HFFc6 (cell line): Measurements from ENCODE around the gene AHCYL1. TPM values are rescaled to one million over a fixed set of nuclear protein-coding genes. Genes with fewer than 3 reads are reported as not detected.

ENCODE experiments used
- DNase-seq: peaks from one replicate; pipeline ENCODE4 v3.0.0-alpha.2; 2018
- H3K27ac Mint-ChIP-seq: 2 replicates; pipeline ENCODE4 v1.8.0; 2020; ENCODE audit warnings: mild to moderate bottlenecking, mixed read lengths
- H3K27me3 Mint-ChIP-seq: 2 replicates; pipeline ENCODE4 v1.8.0; 2021; ENCODE audit warnings: mild to moderate bottlenecking, moderate library complexity, mixed read lengths; ENCODE audit not compliant: insufficient read depth
- H3K36me3 Mint-ChIP-seq: 2 replicates; pipeline ENCODE4 v1.8.0; 2021; ENCODE audit warnings: low read depth, mixed read lengths
- H3K4me1 Mint-ChIP-seq: 2 replicates; pipeline ENCODE4 v1.8.0; 2020; ENCODE audit warnings: low read depth, mixed read lengths
- H3K4me3 Mint-ChIP-seq: 2 replicates; pipeline ENCODE4 v1.8.0; 2020; ENCODE audit warnings: mild to moderate bottlenecking, moderate library complexity, mixed read lengths
- H3K9me3 Mint-ChIP-seq: 2 replicates; pipeline ENCODE4 v1.8.0; 2020; ENCODE audit warnings: mild to moderate bottlenecking, mixed read lengths
- total RNA-seq, 6 experiments: library from RNA; stranded (reverse); fragmentation: NEBNext Ultra II Directional; extraction: Animal tissue kit (Norgen Biotek cat#: 25700); gene quantifications; 2 replicates in 1 of 6; 3 replicates in 5 of 6; pipeline ENCODE4 v1.2.3, GENCODE V29; 2021
- TF ChIP-seq, protein P1 (sequence below): fragments of 200-600 bp; sonication (generic); IDR thresholded peaks from 2 replicates; pipeline ENCODE4 v1.5.0; 2021; ENCODE audit warnings: antibody characterized with exemption, mild to moderate bottlenecking

The AHCYL1 gene
- total RNA-seq, 6 experiments from 2014 or later = 73.4 to 87.1 (median 74.7) TPM

DNA sequence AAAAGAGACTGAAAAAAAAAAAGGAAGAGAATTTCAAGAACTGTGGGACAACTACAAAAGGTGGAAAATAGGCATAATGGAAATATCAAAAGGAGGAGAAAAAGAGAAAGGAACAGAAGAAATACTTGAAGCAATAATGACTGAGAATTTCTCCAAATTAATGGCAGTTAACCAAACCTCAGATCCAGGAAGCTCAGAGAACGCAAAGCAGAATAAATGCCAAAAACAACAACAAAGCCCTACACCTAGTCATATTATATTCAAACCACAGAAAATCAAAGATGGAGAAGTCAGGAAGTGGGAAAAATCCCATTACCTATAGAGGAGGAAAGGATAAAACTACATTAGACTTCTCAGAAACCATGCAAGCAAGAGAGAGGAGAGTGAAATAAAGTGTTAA lies 20.7 kb upstream of the AHCYL1 start:
- peaks cover 46% of the 10 kb centered on the region for H3K4me1 Mint-ChIP-seq
- no peaks in the 10 kb centered on the region for H3K27me3 Mint-ChIP-seq
- H3K9me3 Mint-ChIP-seq = no peaks in the 10 kb centered on the region
- TF ChIP-seq, protein P1, sequence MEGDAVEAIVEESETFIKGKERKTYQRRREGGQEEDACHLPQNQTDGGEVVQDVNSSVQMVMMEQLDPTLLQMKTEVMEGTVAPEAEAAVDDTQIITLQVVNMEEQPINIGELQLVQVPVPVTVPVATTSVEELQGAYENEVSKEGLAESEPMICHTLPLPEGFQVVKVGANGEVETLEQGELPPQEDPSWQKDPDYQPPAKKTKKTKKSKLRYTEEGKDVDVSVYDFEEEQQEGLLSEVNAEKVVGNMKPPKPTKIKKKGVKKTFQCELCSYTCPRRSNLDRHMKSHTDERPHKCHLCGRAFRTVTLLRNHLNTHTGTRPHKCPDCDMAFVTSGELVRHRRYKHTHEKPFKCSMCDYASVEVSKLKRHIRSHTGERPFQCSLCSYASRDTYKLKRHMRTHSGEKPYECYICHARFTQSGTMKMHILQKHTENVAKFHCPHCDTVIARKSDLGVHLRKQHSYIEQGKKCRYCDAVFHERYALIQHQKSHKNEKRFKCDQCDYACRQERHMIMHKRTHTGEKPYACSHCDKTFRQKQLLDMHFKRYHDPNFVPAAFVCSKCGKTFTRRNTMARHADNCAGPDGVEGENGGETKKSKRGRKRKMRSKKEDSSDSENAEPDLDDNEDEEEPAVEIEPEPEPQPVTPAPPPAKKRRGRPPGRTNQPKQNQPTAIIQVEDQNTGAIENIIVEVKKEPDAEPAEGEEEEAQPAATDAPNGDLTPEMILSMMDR = no peak
- H3K4me3 Mint-ChIP-seq = no peak overlapping the region
- no peak for DNase-seq
- H3K27ac Mint-ChIP-seq = no peak overlapping the region
- H3K36me3 Mint-ChIP-seq = peaks cover 9% of the 10 kb centered on the region

DNA sequence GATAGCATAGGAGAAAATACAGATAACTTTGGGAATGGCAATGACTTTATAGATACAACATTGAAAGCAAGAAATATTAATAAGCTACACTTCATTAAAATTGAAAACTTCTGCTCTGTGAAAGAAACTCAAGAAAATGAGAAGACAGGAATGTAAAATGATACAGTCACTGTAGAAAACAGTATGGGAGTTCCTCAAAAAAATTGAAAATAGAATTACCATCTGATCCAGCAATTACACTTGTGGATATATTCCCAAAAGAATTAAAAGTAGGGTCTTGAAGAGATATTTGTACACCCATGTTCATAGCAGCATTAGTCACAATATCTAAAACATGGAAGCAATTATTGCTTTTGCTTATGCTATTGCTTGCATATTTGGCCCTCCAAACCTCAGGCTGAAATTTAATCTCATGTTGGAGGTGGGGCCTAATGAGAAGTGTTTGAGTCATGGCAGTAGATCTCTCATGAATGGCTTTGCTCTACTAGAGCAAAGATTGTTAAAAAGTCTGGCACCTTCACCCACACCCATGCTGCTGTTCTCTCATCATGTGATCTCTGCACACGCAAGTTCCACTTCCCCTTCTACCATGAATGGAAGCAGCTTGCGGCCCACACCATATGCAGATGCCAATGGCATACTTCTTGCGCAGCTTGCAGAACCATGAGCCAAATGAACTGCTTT lies 15.3 kb upstream of the AHCYL1 start:
- H3K4me1 Mint-ChIP-seq = peaks cover 37% of the 10 kb centered on the region
- H3K27ac Mint-ChIP-seq = peak overlapping the region; percentile 35; the same call in 1 of the 2 replicates
- peaks cover 9% of the 10 kb centered on the region for H3K36me3 Mint-ChIP-seq
- no peaks in the 10 kb centered on the region; the same call in 1 of the 2 replicates for H3K27me3 Mint-ChIP-seq
- H3K4me3 Mint-ChIP-seq = no peak overlapping the region
- DNase-seq = peak; percentile 45
- H3K9me3 Mint-ChIP-seq = no peaks in the 10 kb centered on the region
- TF ChIP-seq, protein P1 = no peak

DNA sequence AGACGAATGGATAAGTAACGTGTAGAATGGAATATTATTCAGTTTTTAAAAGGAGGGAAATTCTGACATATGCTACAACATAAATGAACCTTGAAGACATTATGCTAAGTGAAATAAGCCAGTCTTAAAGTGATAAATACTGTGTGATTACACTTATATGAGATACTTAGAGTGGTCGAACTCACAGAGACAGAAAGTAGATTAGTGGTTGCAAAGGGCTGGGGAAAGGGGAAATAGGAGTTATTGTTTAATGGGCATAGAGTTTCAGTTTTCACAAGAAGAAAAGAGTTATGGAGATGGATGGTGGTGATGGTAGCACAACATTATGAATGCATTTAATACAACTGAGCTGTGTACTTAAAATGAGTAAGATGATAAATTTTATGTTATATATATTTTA lies 14.7 kb upstream of the AHCYL1 start:
- H3K27me3 Mint-ChIP-seq = no peaks in the 10 kb centered on the region; the same call in 1 of the 2 replicates
- peaks cover 40% of the 10 kb centered on the region for H3K4me1 Mint-ChIP-seq
- no peaks in the 10 kb centered on the region for H3K9me3 Mint-ChIP-seq
- TF ChIP-seq, protein P1 = no peak
- DNase-seq = no peak
- no peak overlapping the region for H3K4me3 Mint-ChIP-seq
- no peak overlapping the region; the same call in 1 of the 2 replicates for H3K27ac Mint-ChIP-seq
- H3K36me3 Mint-ChIP-seq = peaks cover 8% of the 10 kb centered on the region

DNA sequence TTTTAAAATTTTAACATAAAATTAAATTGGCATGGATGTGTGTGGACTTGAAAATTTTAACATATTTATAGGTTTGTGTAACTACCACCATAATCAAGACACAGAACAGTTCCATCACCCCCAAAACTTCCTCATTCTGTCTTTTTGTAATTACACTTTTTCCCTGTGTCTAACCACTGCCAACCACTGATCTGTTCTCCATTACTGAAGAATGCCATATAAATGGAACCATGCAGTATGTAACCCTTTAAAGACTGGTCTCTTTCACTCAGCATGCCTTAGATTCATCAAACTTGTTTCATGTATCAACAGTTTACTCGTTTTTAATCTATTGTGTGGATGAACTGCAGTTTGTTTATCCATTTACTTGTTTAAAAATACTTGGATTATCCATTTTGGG lies 13.0 kb upstream of the AHCYL1 start:
- TF ChIP-seq, protein P1 = no peak
- Mint-ChIP-seq H3K4me1 (peaks cover 53% of the 10 kb centered on the region), H3K27me3 (no peaks in the 10 kb centered on the region; the same call in 1 of the 2 replicates), H3K36me3 (peaks cover 8% of the 10 kb centered on the region; the same call in 1 of the 2 replicates), H3K27ac (no peak overlapping the region), H3K4me3 (no peak overlapping the region), H3K9me3 (0 out of 2 replicates have a peak, but pooled peaks cover 3% of the 10 kb centered on the region)
- no peak for DNase-seq

DNA sequence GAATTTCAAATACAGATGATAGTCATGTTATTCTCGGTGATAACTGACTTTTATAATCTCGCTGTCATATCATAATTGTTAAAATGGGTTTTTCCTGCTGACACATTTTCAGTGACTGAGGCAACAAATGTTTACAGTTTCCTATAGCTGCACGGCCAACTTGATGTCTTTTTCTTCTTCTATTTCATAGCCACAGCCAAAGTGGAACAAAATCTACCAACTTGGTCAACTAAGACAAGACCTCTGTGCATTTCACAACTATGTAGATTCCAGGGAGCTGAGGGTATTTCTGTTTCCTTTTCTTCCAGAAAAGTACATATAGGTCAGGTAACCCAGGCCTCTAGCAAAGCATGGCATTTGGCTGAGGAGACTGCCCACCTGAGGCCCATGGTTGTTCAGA lies 10.4 kb upstream of the AHCYL1 start:
- Mint-ChIP-seq H3K36me3 (peaks cover 13% of the 10 kb centered on the region), H3K9me3 (0 out of 2 replicates have a peak, but pooled peaks cover 3% of the 10 kb centered on the region), H3K4me1 (peaks cover 62% of the 10 kb centered on the region)

More for the DNA sequence above, 10.4 kb upstream of the AHCYL1 start:
- Mint-ChIP-seq H3K4me3 (no peak overlapping the region), H3K27ac (no peak overlapping the region), H3K27me3 (peaks cover 2% of the 10 kb centered on the region; the same call in 1 of the 2 replicates)
- DNase-seq = no peak
- TF ChIP-seq, protein P1 = no peak
